HL-60 (cell line): ENCODE results near the gene PPFIA4.

Source experiments
- DNase-seq, 2 experiments: peaks; one replicate each; pipeline ENCODE4 v3.0.0-alpha.2; 2010 to 2020; ENCODE audit warnings: low read depth in 1 of 2, low spot score in 1 of 2
- H3K27ac ChIP-seq: fragments of 250-450 bp; sonication (Bioruptor Pico); replicated peaks from 2 replicates; pipeline ENCODE4 v1.5.1; 2020; ENCODE audit warnings: mild to moderate bottlenecking, moderate library complexity
- H3K27me3 ChIP-seq: fragments of 250-450 bp; sonication (Bioruptor Pico); 2 replicates; pipeline ENCODE4 v1.5.1; 2021; ENCODE audit warnings: mild to moderate bottlenecking, moderate library complexity; ENCODE audit not compliant: insufficient read depth, poor library complexity, severe bottlenecking
- H3K4me3 ChIP-seq: replicated peaks from 2 replicates; pipeline ENCODE4 v1.5.1; 2011; ENCODE audit warnings: mild to moderate bottlenecking, control low read depth, low read length; ENCODE audit not compliant: insufficient read depth
- GABPA ChIP-seq: IDR thresholded peaks from 2 replicates; pipeline ENCODE4 v1.6.1; 2012; ENCODE audit warnings: low read depth
- POLR2AphosphoS5 ChIP-seq: IDR thresholded peaks from 2 replicates; pipeline ENCODE4 v1.6.1; 2012; ENCODE audit warnings: low read depth
- REST ChIP-seq: IDR thresholded peaks from 2 replicates; pipeline ENCODE4 v1.6.1; 2012; ENCODE audit warnings: low read depth; ENCODE audit not compliant: insufficient replicate concordance
- SPI1 ChIP-seq: IDR thresholded peaks from 2 replicates; pipeline ENCODE4 v1.6.1; 2012; ENCODE audit warnings: low read depth, mild to moderate bottlenecking, borderline replicate concordance
- TF ChIP-seq, protein P1 (sequence below): IDR thresholded peaks from one replicate; pipeline ENCODE4 v1.5.1; 2011; ENCODE audit warnings: low read length, control low read depth, inconsistent platforms; ENCODE audit not compliant: insufficient read depth

PPFIA4 gene

DNA sequence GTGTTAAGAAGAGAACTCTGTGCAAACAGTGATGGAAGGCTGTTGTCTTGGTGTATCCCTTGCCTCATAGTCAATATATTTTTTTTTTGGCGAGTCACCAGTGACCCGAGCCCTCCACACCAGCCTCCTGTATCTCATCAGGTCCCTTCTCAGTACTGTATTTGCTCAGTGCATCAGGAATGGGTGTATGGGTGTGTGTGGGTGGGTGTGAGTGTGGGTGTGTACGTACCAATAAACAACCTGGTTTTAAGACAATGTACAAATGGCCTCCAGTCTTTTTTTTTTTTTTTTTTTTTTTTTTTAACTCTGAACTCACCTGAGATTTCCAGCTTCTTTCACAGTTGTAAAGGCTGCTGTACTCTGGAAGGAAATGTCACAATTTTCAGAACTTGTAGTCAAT, 52.2 kb downstream of the PPFIA4 start:
- no peak for DNase-seq
- Histone ChIP-seq H3K27ac (no peak overlapping the region), H3K27me3 (no peaks in the 10 kb centered on the region), H3K4me3 (no peak overlapping the region)
- TF ChIP-seq GABPA, result no peak
- TF ChIP-seq POLR2AphosphoS5, result no peak
- TF ChIP-seq REST, result no peak
- TF ChIP-seq SPI1, result no peak

GRCh38 chr1:203080456-203080855, 54.2 kb downstream of the PPFIA4 start:
- TF ChIP-seq GABPA (no peak), POLR2AphosphoS5 (no peak), SPI1 (no peak), REST (no peak)
- TF ChIP-seq, protein P1, sequence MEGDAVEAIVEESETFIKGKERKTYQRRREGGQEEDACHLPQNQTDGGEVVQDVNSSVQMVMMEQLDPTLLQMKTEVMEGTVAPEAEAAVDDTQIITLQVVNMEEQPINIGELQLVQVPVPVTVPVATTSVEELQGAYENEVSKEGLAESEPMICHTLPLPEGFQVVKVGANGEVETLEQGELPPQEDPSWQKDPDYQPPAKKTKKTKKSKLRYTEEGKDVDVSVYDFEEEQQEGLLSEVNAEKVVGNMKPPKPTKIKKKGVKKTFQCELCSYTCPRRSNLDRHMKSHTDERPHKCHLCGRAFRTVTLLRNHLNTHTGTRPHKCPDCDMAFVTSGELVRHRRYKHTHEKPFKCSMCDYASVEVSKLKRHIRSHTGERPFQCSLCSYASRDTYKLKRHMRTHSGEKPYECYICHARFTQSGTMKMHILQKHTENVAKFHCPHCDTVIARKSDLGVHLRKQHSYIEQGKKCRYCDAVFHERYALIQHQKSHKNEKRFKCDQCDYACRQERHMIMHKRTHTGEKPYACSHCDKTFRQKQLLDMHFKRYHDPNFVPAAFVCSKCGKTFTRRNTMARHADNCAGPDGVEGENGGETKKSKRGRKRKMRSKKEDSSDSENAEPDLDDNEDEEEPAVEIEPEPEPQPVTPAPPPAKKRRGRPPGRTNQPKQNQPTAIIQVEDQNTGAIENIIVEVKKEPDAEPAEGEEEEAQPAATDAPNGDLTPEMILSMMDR, result no peak
- Histone ChIP-seq H3K4me3 (no peak overlapping the region), H3K27me3 (no peaks in the 10 kb centered on the region), H3K27ac (no peak overlapping the region)
- DNase-seq, result no peak

DNA sequence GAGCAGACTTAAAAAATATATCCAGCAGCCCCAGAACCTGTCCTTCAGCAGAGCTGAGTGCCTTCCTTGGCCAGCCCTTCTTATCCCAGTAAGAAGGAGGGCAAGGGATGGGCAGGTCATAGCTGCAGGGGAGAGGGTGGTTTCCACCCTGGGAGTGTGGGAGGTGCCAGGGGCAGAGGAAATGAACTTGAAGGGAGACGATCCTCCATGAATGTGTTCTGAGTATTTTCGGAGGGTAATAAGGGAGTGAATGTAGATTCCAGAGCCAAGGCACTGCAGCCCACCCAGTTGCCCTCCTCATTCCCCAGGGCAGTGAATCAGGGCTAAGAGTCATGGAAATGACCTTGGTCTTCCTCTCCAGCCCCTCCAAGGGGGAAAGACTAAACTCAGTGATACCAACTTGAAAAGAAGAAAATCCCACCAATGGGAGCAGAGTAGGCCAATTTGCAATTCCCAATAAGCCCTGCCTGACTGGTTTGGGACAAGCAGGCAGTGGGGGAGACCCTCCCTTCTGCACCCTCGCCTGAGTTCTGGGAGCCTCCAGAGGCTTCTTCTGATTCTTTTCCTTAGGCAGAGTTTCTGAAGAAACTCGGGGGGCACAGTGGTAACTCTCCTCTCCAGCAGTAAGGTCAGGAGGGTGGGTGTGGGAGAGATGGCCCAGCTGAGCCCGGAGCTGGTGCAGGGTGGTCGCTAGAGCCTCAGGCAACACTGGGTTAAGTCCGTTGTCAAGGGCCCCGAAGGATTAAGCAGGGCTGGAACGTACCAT, 55.4 kb downstream of the PPFIA4 start:
- DNase-seq, result no peak
- no peak overlapping the region for H3K4me3 ChIP-seq

More for the DNA sequence above, 55.4 kb downstream of the PPFIA4 start:
- H3K27ac ChIP-seq, result no peak overlapping the region; the same call in none of the 2 replicates
- H3K27me3 ChIP-seq, result no peaks in the 10 kb centered on the region
- no peak for TF ChIP-seq SPI1
- TF ChIP-seq, protein P1, result no peak
- TF ChIP-seq GABPA, result no peak
- TF ChIP-seq REST, result no peak
- no peak for TF ChIP-seq POLR2AphosphoS5
